HAP-1 (cell line): ENCODE measurements around the gene CAMTA1.

Source experiments
- DNase-seq, 2 experiments: peaks; one replicate each; pipeline ENCODE4 v3.0.0-alpha.2; 2016 to 2020; ENCODE audit warnings: low spot score in 2 of 2
- H3K27me3 ChIP-seq: fragments of 250-450 bp; sonication (Bioruptor Pico); 2 replicates; pipeline ENCODE4 v1.5.1; 2020; ENCODE audit warnings: low read depth, mild to moderate bottlenecking, moderate library complexity
- H3K36me3 ChIP-seq: fragments of 250-450 bp; sonication (Bioruptor Pico); replicated peaks from 2 replicates; pipeline ENCODE4 v1.5.1; 2020; ENCODE audit warnings: mild to moderate bottlenecking
- H3K4me1 ChIP-seq: fragments of 250-450 bp; sonication (Bioruptor Pico); 2 replicates; pipeline ENCODE4 v1.5.1; 2020; ENCODE audit warnings: mild to moderate bottlenecking
- H3K4me3 ChIP-seq: fragments of 250-450 bp; sonication (Bioruptor Pico); 2 replicates; pipeline ENCODE4 v1.5.1; 2020; ENCODE audit warnings: mild to moderate bottlenecking, moderate library complexity
- H3K9me3 ChIP-seq: fragments of 250-450 bp; sonication (Bioruptor Pico); 2 replicates; pipeline ENCODE4 v1.5.1; 2020; ENCODE audit warnings: mild to moderate bottlenecking, moderate library complexity
- in situ Hi-C: fragments of 300-500 bp; cut with MboI; formaldehyde crosslinking; loops from 3 replicates; pipeline ENCODE4 v1.14.3; 2020; ENCODE audit warnings: low sequenced_read_pairs, inconsistent platforms, mixed read lengths

The CAMTA1 gene

GRCh38 chr1:7432102-7432899 is 647.0 kb downstream of the CAMTA1 start:
- Histone ChIP-seq H3K9me3 (no peaks in the 10 kb centered on the region), H3K4me3 (no peak overlapping the region), H3K36me3 (no peaks in the 10 kb centered on the region), H3K27me3 (no peaks in the 10 kb centered on the region), H3K4me1 (no peaks in the 10 kb centered on the region)
- in situ Hi-C loops = no loop called here
- DNase-seq = no peak

- no peaks in the 10 kb centered on the region for H3K9me3 ChIP-seq
- H3K36me3 ChIP-seq = no peaks in the 10 kb centered on the region
Measured at GRCh38 chr1:7432900-7433380, 647.7 kb downstream of the CAMTA1 start.

GRCh38 chr1:7434566-7434965 is 649.3 kb downstream of the CAMTA1 start:
- Histone ChIP-seq H3K27me3 (no peaks in the 10 kb centered on the region), H3K4me3 (no peak overlapping the region), H3K9me3 (no peaks in the 10 kb centered on the region), H3K4me1 (no peaks in the 10 kb centered on the region), H3K36me3 (no peaks in the 10 kb centered on the region)
- no peak for DNase-seq
- in situ Hi-C loops = no loop called here

More at GRCh38 chr1:7432900-7433380, 647.7 kb downstream of the CAMTA1 start:
- Histone ChIP-seq H3K4me1 (no peaks in the 10 kb centered on the region), H3K27me3 (no peaks in the 10 kb centered on the region), H3K4me3 (no peak overlapping the region)
- in situ Hi-C loops = no loop called here
- DNase-seq = no peak

- DNase-seq = no peak
- Histone ChIP-seq H3K27me3 (no peaks in the 10 kb centered on the region), H3K36me3 (no peaks in the 10 kb centered on the region), H3K4me3 (no peak overlapping the region), H3K4me1 (no peaks in the 10 kb centered on the region), H3K9me3 (no peaks in the 10 kb centered on the region)
- in situ Hi-C loops = no loop called here
Measured at GRCh38 chr1:7435276-7436055, 650.2 kb downstream of the CAMTA1 start.

- in situ Hi-C loops = no loop called here
- H3K9me3 ChIP-seq = no peaks in the 10 kb centered on the region
- no peaks in the 10 kb centered on the region for H3K27me3 ChIP-seq
- no peak overlapping the region for H3K4me3 ChIP-seq
- no peaks in the 10 kb centered on the region for H3K4me1 ChIP-seq
- H3K36me3 ChIP-seq = no peaks in the 10 kb centered on the region
- no peak for DNase-seq
Measured at GRCh38 chr1:7436056-7437005, 651.1 kb downstream of the CAMTA1 start.

- DNase-seq = no peak
- no peak overlapping the region for H3K4me3 ChIP-seq
- H3K4me1 ChIP-seq = no peaks in the 10 kb centered on the region
- no peaks in the 10 kb centered on the region for H3K27me3 ChIP-seq
- no peaks in the 10 kb centered on the region for H3K9me3 ChIP-seq
- in situ Hi-C loops = no loop called here
- no peaks in the 10 kb centered on the region for H3K36me3 ChIP-seq
Measured at GRCh38 chr1:7437036-7437435, 651.8 kb downstream of the CAMTA1 start.

- in situ Hi-C loops = no loop called here
- H3K27me3 ChIP-seq = no peaks in the 10 kb centered on the region
- H3K4me1 ChIP-seq = no peaks in the 10 kb centered on the region
- no peaks in the 10 kb centered on the region for H3K9me3 ChIP-seq
- DNase-seq = no peak
- no peaks in the 10 kb centered on the region for H3K36me3 ChIP-seq
- no peak overlapping the region for H3K4me3 ChIP-seq
Measured at GRCh38 chr1:7437608-7438395, 652.5 kb downstream of the CAMTA1 start.

- no peaks in the 10 kb centered on the region for H3K27me3 ChIP-seq
- in situ Hi-C loops = no loop called here
- DNase-seq = no peak
- H3K36me3 ChIP-seq = no peaks in the 10 kb centered on the region
- H3K9me3 ChIP-seq = no peaks in the 10 kb centered on the region
- H3K4me1 ChIP-seq = no peaks in the 10 kb centered on the region
- no peak overlapping the region for H3K4me3 ChIP-seq
Measured at GRCh38 chr1:7438396-7438785, 653.1 kb downstream of the CAMTA1 start.

GRCh38 chr1:7438921-7439655 is 653.8 kb downstream of the CAMTA1 start:
- Histone ChIP-seq H3K9me3 (no peaks in the 10 kb centered on the region), H3K36me3 (no peaks in the 10 kb centered on the region), H3K4me3 (no peak overlapping the region), H3K27me3 (no peaks in the 10 kb centered on the region), H3K4me1 (no peaks in the 10 kb centered on the region)
- DNase-seq = no peak
- in situ Hi-C loops = no loop called here

- in situ Hi-C loops = no loop called here
- Histone ChIP-seq H3K4me3 (no peak overlapping the region), H3K9me3 (no peaks in the 10 kb centered on the region), H3K36me3 (no peaks in the 10 kb centered on the region), H3K4me1 (no peaks in the 10 kb centered on the region), H3K27me3 (no peaks in the 10 kb centered on the region)
- DNase-seq = no peak
Measured at GRCh38 chr1:7440154-7440553, 654.9 kb downstream of the CAMTA1 start.

GRCh38 chr1:7441143-7441841 is 656.0 kb downstream of the CAMTA1 start:
- Histone ChIP-seq H3K36me3 (no peaks in the 10 kb centered on the region), H3K27me3 (no peaks in the 10 kb centered on the region), H3K9me3 (no peaks in the 10 kb centered on the region), H3K4me3 (no peak overlapping the region), H3K4me1 (no peaks in the 10 kb centered on the region)
- DNase-seq = no peak
- in situ Hi-C loops = no loop called here

GRCh38 chr1:7442036-7442435 is 656.8 kb downstream of the CAMTA1 start:
- H3K4me3 ChIP-seq = no peak overlapping the region
- no peak for DNase-seq
- H3K27me3 ChIP-seq = no peaks in the 10 kb centered on the region
- H3K36me3 ChIP-seq = no peaks in the 10 kb centered on the region
- H3K4me1 ChIP-seq = no peaks in the 10 kb centered on the region
- in situ Hi-C loops = no loop called here
- H3K9me3 ChIP-seq = no peaks in the 10 kb centered on the region
